22Rv1 (cell line): ENCODE data around the gene IMPA2.

Experiments
- ZFX ChIP-seq: fragments of 450-650 bp; IDR thresholded peaks from 2 replicates; pipeline ENCODE4 v1.6.1; 2017; ENCODE audit warnings: antibody characterized with exemption, borderline replicate concordance
- TF ChIP-seq, protein P1 (sequence below): fragments of 450-650 bp; IDR thresholded peaks from 2 replicates; pipeline ENCODE4 v1.5.1; 2017; ENCODE audit warnings: mild to moderate bottlenecking

DNA sequence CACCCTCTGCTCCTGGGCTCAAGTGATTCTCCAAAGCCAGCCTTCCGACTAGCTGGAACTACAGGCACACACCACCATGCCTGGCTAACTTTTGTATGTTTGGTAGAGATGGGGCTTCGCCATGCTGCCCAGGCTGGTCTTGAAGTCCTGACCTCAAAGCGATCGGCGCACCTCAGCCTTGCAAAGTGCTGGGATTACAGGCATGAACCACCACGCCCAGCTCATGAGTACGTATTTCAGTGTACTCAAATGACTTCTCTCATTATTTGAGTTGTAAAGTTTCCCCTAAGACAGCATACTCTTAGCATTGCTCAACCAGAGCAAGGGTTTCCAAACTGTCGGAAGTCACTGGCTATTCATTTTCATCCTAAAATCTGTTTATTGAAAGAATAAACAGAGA is 40.3 kb downstream of the IMPA2 start:
- TF ChIP-seq, protein P1, sequence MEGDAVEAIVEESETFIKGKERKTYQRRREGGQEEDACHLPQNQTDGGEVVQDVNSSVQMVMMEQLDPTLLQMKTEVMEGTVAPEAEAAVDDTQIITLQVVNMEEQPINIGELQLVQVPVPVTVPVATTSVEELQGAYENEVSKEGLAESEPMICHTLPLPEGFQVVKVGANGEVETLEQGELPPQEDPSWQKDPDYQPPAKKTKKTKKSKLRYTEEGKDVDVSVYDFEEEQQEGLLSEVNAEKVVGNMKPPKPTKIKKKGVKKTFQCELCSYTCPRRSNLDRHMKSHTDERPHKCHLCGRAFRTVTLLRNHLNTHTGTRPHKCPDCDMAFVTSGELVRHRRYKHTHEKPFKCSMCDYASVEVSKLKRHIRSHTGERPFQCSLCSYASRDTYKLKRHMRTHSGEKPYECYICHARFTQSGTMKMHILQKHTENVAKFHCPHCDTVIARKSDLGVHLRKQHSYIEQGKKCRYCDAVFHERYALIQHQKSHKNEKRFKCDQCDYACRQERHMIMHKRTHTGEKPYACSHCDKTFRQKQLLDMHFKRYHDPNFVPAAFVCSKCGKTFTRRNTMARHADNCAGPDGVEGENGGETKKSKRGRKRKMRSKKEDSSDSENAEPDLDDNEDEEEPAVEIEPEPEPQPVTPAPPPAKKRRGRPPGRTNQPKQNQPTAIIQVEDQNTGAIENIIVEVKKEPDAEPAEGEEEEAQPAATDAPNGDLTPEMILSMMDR, result no peak
- no peak for TF ChIP-seq ZFX
